ENCODE measurements around the gene GPSM3.

GPSM3 gene

GRCh38 chr6:32204268-32204715, 11.8 kb upstream of the GPSM3 start:
- in situ Hi-C loops (cut with MboI; ENCODE audit: low sequenced_read_pairs, unreplicated experiment), result no loop called here
- TF ChIP-seq CTCF (IDR thresholded peaks at IDR 0.05; ENCODE audit: borderline replicate concordance, control extremely low read depth, extremely low read depth, insufficient read depth, missing control alignments), result no peak
- no peak for DNase-seq (ENCODE audit: low spot score)

- no peak for DNase-seq (ENCODE audit: low spot score)
- in situ Hi-C loops (cut with MboI; ENCODE audit: low sequenced_read_pairs, unreplicated experiment), result no loop called here
- TF ChIP-seq CTCF (IDR thresholded peaks at IDR 0.05; ENCODE audit: borderline replicate concordance, control extremely low read depth, extremely low read depth, insufficient read depth, missing control alignments), result no peak
Observed at GRCh38 chr6:32203426-32204267, 11.2 kb upstream of the GPSM3 start.

GRCh38 chr6:32202186-32202585, 9.7 kb upstream of the GPSM3 start:
- no peak for TF ChIP-seq CTCF (IDR thresholded peaks at IDR 0.05; ENCODE audit: borderline replicate concordance, control extremely low read depth, extremely low read depth, insufficient read depth, missing control alignments)
- in situ Hi-C loops (cut with MboI; ENCODE audit: low sequenced_read_pairs, unreplicated experiment), result no loop called here
- DNase-seq (ENCODE audit: low spot score), result no peak

GRCh38 chr6:32200711-32201475, 8.4 kb upstream of the GPSM3 start:
- DNase-seq (ENCODE audit: low spot score), result no peak
- TF ChIP-seq CTCF (IDR thresholded peaks at IDR 0.05; ENCODE audit: borderline replicate concordance, control extremely low read depth, extremely low read depth, insufficient read depth, missing control alignments), result no peak
- in situ Hi-C loops (cut with MboI; ENCODE audit: low sequenced_read_pairs, unreplicated experiment), result no loop called here

- no peak for DNase-seq (ENCODE audit: low spot score)
- TF ChIP-seq CTCF (IDR thresholded peaks at IDR 0.05; ENCODE audit: borderline replicate concordance, control extremely low read depth, extremely low read depth, insufficient read depth, missing control alignments), result no peak
- in situ Hi-C loops (cut with MboI; ENCODE audit: low sequenced_read_pairs, unreplicated experiment), result no loop called here
Observed at GRCh38 chr6:32198866-32199265, 6.4 kb upstream of the GPSM3 start.

GRCh38 chr6:32198345-32198696, 5.9 kb upstream of the GPSM3 start:
- TF ChIP-seq CTCF (IDR thresholded peaks at IDR 0.05; ENCODE audit: borderline replicate concordance, control extremely low read depth, extremely low read depth, insufficient read depth, missing control alignments), result no peak
- DNase-seq (ENCODE audit: low spot score), result no peak
- in situ Hi-C loops (cut with MboI; ENCODE audit: low sequenced_read_pairs, unreplicated experiment), result no loop called here

Measured in GM13976 (cell line).